ENCODE results near the gene TP53INP2. TPM values are rescaled to one million over a fixed set of nuclear protein-coding genes. Genes with fewer than 3 reads are reported as not detected.

The TP53INP2 gene
- total RNA-seq, 1 donor from 2014 or later, result 33.0 TPM

DNA sequence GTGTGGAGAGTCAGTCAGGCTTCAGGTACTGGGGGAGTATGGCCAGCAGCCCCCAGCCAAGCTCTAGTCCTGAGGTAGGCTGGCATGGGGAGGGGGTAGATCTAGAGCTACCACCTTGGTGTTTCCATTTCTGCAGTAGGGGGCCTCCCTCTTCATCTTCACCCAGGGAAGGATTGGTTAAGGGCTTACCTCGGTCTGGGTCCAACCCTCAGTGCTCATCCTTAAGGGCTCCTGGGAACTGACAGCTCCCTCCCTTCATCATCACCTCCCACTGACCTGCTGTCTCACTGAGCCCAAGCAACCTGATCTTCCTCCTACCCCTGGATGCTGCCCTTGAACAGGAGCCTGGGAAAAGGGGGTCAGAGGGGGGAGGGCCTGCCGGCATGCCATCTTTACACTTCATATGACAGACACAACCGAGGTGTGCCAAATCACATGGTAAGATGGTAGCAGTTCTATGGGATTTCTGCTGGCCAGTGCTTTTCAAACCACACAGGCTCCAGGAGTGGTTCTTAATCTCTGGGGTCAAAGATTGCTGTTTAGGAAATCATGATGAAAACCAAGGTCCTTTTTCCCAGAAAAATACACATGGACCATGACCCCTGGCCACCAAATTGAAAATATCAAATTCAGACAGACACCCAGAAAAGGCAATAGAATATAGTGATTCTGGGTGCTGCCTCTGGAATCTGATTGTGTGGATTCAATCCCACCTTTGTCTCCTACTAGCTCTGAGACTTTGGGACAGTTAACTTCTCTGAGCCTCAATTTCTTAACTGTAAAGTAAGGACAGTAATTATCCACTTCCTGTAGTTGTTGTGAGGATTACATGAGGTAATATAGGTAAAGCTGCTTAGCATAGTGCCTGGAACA, 3.0 kb downstream of the TP53INP2 start:
- peaks cover 22% of the 10 kb centered on the region for H3K27me3 Mint-ChIP-seq
- no peak overlapping the region for H3K27ac Mint-ChIP-seq
- H3K36me3 Mint-ChIP-seq (ENCODE audit: insufficient read depth), result peaks cover 3% of the 10 kb centered on the region
- no peaks in the 10 kb centered on the region for H3K9me3 Mint-ChIP-seq (ENCODE audit: low read depth)
- H3K4me3 Mint-ChIP-seq (ENCODE audit: low read depth), result no peak overlapping the region
- TF ChIP-seq, protein P1, sequence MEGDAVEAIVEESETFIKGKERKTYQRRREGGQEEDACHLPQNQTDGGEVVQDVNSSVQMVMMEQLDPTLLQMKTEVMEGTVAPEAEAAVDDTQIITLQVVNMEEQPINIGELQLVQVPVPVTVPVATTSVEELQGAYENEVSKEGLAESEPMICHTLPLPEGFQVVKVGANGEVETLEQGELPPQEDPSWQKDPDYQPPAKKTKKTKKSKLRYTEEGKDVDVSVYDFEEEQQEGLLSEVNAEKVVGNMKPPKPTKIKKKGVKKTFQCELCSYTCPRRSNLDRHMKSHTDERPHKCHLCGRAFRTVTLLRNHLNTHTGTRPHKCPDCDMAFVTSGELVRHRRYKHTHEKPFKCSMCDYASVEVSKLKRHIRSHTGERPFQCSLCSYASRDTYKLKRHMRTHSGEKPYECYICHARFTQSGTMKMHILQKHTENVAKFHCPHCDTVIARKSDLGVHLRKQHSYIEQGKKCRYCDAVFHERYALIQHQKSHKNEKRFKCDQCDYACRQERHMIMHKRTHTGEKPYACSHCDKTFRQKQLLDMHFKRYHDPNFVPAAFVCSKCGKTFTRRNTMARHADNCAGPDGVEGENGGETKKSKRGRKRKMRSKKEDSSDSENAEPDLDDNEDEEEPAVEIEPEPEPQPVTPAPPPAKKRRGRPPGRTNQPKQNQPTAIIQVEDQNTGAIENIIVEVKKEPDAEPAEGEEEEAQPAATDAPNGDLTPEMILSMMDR (IDR thresholded peaks at IDR 0.05; ENCODE audit: unreplicated experiment), result no peak
- DNase-seq (ENCODE audit: low spot score, unreplicated experiment), result no peak
- H3K4me1 Mint-ChIP-seq (ENCODE audit: low read depth), result peaks cover 30% of the 10 kb centered on the region

DNA sequence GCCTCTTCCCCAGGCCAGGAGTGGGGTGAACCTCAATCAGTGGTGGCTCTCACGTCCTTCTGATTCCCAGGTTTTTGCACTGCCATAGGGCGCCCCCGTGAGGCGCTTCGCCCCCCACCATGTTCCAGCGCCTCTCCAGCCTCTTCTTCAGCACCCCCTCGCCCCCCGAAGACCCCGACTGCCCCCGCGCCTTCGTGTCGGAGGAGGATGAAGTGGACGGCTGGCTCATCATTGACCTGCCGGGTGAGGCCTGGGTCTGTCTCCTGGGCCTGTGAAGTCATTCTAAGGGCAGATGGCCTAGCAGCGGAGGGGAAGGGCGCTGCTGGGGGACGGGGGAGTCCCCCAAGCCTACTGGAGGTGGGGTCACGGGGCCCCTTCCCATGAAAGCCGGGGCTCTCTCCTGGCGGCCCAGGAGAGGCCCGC, 4.5 kb downstream of the TP53INP2 start:
- peaks cover 22% of the 10 kb centered on the region for H3K27me3 Mint-ChIP-seq
- H3K9me3 Mint-ChIP-seq (ENCODE audit: low read depth), result no peaks in the 10 kb centered on the region
- H3K4me1 Mint-ChIP-seq (ENCODE audit: low read depth), result peaks cover 21% of the 10 kb centered on the region
- peak; percentile 47 for DNase-seq (ENCODE audit: low spot score, unreplicated experiment)
- peak overlapping the region; percentile 79 for H3K4me3 Mint-ChIP-seq (ENCODE audit: low read depth)
- H3K27ac Mint-ChIP-seq, result peak overlapping the region; percentile 86
- TF ChIP-seq, protein P1 (IDR thresholded peaks at IDR 0.05; ENCODE audit: unreplicated experiment), result peak; percentile 63
- peaks cover 8% of the 10 kb centered on the region for H3K36me3 Mint-ChIP-seq (ENCODE audit: insufficient read depth)

DNA sequence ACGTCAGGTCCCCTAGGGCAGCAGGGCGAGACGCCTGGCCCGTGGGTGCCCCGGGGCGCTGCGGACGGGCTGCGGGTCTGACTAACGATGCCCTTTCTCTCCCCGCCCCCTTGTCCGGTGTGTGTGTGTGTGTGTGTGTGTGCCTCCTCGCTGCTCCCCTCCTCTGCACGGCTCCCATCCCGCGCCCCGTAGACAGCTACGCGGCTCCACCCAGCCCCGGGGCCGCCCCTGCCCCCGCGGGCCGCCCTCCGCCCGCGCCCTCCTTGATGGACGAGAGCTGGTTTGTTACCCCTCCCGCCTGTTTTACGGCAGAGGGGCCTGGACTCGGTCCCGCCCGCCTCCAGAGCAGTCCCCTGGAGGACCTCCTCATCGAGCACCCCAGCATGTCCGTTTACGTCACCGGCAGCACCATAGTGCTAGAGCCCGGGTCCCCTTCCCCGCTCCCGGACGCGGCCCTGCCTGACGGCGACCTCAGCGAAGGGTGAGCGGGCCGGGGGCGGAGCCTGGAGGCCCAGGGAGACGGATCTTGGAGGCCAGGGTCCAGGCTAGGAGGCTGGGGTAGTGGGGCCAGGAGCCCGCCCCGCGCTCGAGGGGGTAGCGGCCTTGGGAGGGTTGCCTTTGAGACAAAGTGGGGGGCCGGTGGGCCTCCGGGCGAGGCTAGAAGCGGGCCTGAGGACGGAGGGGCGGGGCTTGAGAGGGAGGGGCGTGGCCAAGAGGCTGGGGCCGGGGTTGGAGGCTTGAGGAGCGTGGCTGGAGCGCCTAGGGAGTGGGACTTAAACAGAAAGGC, 5.1 kb downstream of the TP53INP2 start:
- Mint-ChIP-seq H3K27ac (peak overlapping the region; percentile 88), H3K4me1 (ENCODE audit: low read depth) (peaks cover 19% of the 10 kb centered on the region)
- TF ChIP-seq, protein P1 (IDR thresholded peaks at IDR 0.05; ENCODE audit: unreplicated experiment), result no peak

DNA sequence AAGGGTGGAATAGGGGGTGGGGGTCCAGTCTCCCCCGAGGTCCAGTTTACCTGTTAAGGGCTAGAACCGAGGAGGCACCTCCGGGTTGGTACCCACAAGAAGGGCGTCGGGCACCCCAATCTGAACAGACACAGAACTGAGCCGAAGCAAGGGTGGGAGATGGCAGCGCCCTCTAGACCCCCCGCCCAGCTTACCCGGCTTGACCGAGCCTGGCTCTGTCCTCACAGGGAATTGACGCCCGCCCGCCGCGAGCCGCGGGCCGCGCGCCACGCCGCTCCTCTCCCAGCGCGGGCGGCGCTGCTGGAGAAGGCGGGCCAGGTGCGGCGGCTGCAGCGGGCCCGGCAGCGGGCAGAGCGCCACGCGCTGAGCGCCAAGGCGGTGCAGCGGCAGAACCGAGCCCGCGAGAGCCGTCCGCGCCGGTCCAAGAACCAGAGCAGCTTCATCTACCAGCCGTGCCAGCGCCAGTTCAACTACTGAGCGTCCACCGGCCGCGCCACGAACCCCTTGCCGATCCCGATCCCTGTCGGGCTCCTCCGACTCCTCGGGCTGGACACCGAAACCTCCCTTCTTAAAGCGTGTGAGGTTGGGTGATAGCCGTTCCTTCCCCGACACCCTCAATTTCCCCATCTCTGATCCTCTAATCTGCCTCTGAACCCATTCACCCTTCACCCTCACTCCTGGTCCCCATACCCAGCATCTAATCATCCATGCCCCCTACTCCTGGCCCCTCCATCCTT, 5.9 kb downstream of the TP53INP2 start:
- peak; percentile 58 for DNase-seq (ENCODE audit: low spot score, unreplicated experiment)
- TF ChIP-seq, protein P1 (IDR thresholded peaks at IDR 0.05; ENCODE audit: unreplicated experiment), result peak; percentile 52
- Mint-ChIP-seq H3K9me3 (ENCODE audit: low read depth) (no peaks in the 10 kb centered on the region), H3K4me3 (ENCODE audit: low read depth) (peak overlapping the region; percentile 79), H3K36me3 (ENCODE audit: insufficient read depth) (peaks cover 9% of the 10 kb centered on the region), H3K27ac (peak overlapping the region; percentile 88), H3K4me1 (ENCODE audit: low read depth) (peaks cover 14% of the 10 kb centered on the region), H3K27me3 (peaks cover 22% of the 10 kb centered on the region)

More for the DNA sequence above, 5.1 kb downstream of the TP53INP2 start:
- Mint-ChIP-seq H3K36me3 (ENCODE audit: insufficient read depth) (peaks cover 8% of the 10 kb centered on the region), H3K9me3 (ENCODE audit: low read depth) (no peaks in the 10 kb centered on the region), H3K4me3 (ENCODE audit: low read depth) (peak overlapping the region; percentile 79), H3K27me3 (peaks cover 22% of the 10 kb centered on the region)
- peak; percentile 76 for DNase-seq (ENCODE audit: low spot score, unreplicated experiment)

DNA sequence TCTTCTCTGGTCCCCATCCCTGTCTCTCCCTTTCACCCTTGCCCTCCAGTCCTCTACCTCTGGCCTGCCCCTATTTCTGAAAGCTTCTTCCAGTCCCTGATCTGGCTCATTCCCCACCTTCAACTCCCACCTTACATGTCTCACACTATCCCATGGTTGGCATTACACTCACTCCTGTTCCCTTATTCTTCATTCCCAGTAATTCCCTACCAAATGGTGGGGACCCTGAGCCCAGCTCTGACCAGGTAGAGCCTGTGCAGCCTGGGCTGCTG, 6.4 kb downstream of the TP53INP2 start:
- H3K4me1 Mint-ChIP-seq (ENCODE audit: low read depth), result peaks cover 9% of the 10 kb centered on the region
- no peak for DNase-seq (ENCODE audit: low spot score, unreplicated experiment)
- H3K4me3 Mint-ChIP-seq (ENCODE audit: low read depth), result peak overlapping the region; percentile 69
- peak overlapping the region; percentile 32 for H3K27ac Mint-ChIP-seq
- TF ChIP-seq, protein P1 (IDR thresholded peaks at IDR 0.05; ENCODE audit: unreplicated experiment), result no peak
- H3K27me3 Mint-ChIP-seq, result peaks cover 22% of the 10 kb centered on the region
- no peaks in the 10 kb centered on the region for H3K9me3 Mint-ChIP-seq (ENCODE audit: low read depth)
- H3K36me3 Mint-ChIP-seq (ENCODE audit: insufficient read depth), result peaks cover 12% of the 10 kb centered on the region
